HuH-7 (cell line): ENCODE data around the gene ARHGAP1.

Experiments
- DNase-seq: peaks from one replicate; pipeline ENCODE4 v3.0.0; 2011; ENCODE audit warnings: low spot score

Gene ARHGAP1

DNA sequence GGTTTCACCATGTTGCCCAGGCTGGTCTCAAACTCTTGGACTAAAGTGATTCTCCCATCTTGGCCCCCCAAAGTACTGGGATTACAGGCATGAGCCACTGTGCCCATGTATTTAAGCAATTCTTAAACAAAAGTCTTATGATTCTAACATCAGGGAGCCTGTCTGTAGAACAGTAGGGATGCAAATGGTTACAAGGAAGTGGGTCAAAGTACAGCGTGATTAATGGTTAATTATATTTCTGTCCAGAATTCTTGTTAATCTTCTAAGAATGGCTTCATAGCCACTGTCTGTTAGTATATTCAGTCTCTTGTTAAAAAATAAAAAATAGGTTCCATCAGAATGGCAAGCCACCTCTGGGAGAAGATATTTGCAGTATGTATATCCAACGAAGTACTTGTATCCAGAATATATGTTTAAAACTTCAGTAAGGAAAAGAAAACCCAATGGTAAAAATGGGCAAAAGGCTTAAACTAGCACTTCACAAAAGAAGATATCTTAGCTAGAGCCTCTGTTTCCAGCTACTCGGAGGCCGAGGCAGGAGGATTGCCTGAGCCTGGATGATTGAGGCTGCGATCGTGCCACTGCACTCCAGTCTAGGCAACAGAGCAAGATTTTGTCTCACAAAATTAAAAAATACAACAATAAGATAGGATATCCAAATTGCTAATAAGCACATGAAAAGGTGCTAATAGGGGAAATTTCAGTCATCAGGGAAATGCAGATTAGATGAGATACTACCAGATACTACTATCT is 60.2 kb downstream of the ARHGAP1 start:
- DNase-seq: no peak

- DNase-seq: no peak
Observed at GRCh38 chr11:46639197-46639839, 61.1 kb downstream of the ARHGAP1 start.

GRCh38 chr11:46637546-46637945 is 62.9 kb downstream of the ARHGAP1 start:
- DNase-seq: no peak

DNA sequence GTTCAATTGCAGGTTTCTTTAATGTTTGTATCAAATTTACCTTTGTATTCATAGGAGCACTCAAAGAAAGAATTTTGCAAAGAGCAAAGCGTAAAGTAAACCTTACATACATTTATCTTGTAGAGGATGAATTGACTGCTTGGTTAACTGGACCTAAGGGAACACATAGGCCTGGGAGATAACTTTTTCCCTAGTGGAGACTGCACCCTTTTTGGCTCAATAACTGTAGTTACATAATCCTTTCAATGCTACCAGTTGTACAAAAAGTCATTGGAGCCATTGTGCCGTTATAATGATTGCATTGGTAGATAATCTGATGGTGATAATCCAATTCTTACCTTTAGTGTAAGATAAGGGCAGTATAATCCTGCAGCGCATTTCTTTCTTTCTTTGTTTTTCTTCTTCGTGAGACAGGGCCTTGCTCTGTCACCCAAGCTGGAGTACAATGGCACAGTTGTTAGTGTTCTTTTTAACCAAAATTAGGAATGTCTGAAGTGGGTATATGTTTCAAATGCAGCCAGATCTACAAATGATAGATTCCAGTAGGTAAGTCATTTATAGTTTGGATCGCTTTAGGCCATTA is 64.8 kb downstream of the ARHGAP1 start:
- DNase-seq: no peak

DNA sequence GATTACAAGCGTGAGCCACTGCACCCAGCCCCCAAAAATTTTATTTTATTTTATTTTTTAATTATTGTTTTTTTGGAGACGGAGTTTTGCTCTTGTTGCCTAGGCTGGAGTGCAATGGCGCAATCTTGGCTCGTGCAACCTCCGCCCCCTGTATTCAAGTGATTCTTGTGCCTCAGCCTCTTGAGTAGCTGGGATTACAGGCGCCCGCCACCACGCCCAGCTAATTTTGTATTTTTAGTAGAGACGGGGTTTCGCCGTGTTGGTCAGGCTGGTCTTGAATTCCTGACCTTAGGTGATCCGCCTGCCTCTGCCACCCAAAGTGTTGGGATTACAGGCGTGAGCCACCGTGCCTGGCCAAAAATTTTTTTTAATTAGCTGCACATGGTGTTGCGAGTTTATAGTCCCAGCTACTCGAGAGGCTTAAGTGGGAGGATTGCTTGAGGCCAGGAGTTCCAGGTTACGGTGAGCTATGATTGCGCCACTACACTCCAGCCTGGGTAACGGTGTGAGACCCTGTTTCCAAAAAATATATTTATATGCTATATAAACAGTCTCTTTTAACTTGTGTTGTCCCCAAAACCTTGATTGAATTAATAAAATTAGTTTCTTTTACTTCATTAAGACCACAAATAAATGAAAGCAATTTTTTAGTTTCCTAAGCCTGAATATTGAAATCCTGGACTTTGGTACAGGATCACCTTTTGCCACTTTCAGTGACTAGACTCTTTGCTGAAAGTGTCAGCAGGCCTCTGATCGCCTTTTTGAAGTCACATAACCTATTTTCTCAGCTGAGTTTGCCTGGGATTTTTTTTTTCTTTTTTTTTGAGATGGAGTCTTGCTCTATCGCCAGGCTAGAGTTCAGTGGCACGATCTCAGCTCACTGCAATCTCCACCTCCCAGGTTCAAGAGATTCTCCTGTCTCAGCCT is 66.9 kb downstream of the ARHGAP1 start:
- no peak for DNase-seq

DNA sequence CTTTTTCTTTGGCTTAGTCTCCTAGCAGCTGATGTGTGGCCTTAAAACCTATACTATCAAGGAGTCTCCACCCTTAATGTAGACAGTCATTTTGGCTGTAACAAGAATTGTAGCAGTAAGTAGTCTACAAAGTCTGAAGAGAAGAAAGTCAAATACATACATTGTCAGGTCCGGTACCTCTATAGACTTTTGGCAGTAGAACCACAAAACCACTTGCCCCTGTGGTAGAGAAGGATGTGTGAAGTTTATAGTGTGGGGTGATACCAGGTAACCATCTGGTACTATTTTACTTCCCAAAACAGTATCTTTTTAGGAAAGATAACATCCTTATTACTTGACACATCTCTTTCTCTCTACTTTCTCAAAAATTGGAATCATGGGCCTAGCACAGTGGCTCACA is 67.9 kb downstream of the ARHGAP1 start:
- DNase-seq: no peak

DNA sequence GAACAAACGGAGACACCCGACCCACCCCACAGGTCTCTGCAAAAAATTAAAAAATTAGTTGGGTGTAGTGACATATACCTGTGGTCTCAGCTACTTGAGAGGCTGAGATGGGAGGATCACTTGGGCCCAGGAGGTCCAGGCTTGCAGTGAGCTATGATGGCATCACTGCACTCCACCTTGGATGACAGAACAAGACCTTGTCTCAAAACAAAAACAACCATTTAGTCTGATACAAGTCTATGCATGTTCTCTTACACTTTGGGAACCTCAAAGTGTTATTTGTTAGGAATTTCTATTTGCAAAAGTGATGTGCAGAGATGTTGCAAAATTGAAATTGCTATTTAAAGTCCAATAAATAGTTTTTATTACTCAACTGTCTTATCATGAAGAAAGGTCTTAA is 68.7 kb downstream of the ARHGAP1 start:
- no peak for DNase-seq

DNA sequence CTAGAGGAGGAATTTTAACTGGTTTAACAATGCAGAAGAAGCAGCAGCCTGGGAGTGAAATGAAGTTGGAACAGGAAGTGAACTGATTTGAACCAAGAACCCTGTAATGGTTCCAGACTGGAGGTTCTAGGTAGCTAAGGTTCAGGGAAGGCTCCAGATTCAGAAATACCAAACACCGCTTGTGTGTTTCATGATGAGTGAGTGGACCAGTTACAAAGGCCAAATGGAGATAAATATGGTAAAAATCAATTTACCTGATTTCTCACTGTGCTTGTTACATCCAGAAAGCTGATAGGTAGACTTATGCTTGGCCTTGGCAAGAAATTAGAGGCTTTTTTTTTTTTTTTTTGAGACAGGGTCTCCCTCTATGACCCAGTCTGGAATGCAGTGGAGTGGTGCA is 70.2 kb downstream of the ARHGAP1 start:
- DNase-seq: no peak

- DNase-seq: no peak
Observed at GRCh38 chr11:46628961-46629360, 71.5 kb downstream of the ARHGAP1 start.
